Mucosa of descending colon (tissue), 3 donors: ENCODE measurements around the gene TNFAIP1. TPM values are rescaled to one million over a fixed set of nuclear protein-coding genes. Genes with fewer than 3 reads are reported as not detected.
"Not testable (repeated sequence)": the region's sequence is repeated elsewhere in the genome, so short reads cannot be mapped to it uniquely, and the experiment has no call there.

ENCODE experiments used
- ATAC-seq: fragments of 200-7000 bp; cut with Tn5 transposase; one replicate; pipeline ENCODE4 v1.9.1; 2020; ENCODE audit warnings: mild to moderate bottlenecking, moderate library complexity
- DNase-seq, 3 donors: peaks; one replicate each; pipeline ENCODE4 v3.0.0-alpha.2; 2020
- H3K36me3 ChIP-seq: fragments of 200-600 bp; one replicate; pipeline ENCODE4 v1.8.0; 2021; ENCODE audit warnings: low read depth, mild to moderate bottlenecking
- H3K4me1 ChIP-seq: fragments of 200-600 bp; one replicate; pipeline ENCODE4 v1.8.0; 2021; ENCODE audit warnings: low read depth, mild to moderate bottlenecking
- H3K4me3 ChIP-seq: fragments of 200-600 bp; one replicate; pipeline ENCODE4 v1.8.0; 2021; ENCODE audit warnings: mild to moderate bottlenecking
- H3K9me3 ChIP-seq: fragments of 200-600 bp; one replicate; pipeline ENCODE4 v1.8.0; 2021; ENCODE audit warnings: mild to moderate bottlenecking
- CTCF ChIP-seq: fragments of 200-600 bp; IDR thresholded peaks from one replicate; pipeline ENCODE4 v1.8.0; 2022; ENCODE audit warnings: antibody characterized with exemption, mild to moderate bottlenecking
- intact Hi-C, 2 donors: fragments of 100-400 bp; cut with DNase I in 1 of 2; cut with micrococcal nuclease in 1 of 2; formaldehyde crosslinking; loops; one replicate each; pipeline versions ENCODE4 v1.11.0 to v1.11.1; 2022; cut with DNase I, micrococcal nuclease
- total RNA-seq, 3 donors: library from RNA; stranded (reverse); fragmentation: NEBNext Ultra II Directional in 2 of 3; extraction: Animal tissue kit (Norgen Biotek cat#: 25700) in 2 of 3; gene quantifications; one replicate each; pipeline versions ENCODE4 v1.2.1 to v1.2.4, GENCODE V29; 2021 to 2023
- donor health status: DM: no; HTN: no; CAD: no; lungs with moderate emphysema.
- donor health status: DM: no; HTN: no; CAD: no.
- donor health status: DM: no; HTN: yes; CAD: no.

Gene TNFAIP1
- total RNA-seq, 3 donors from 2014 or later: 36.8 to 38.4 (median 36.8) TPM

- Histone ChIP-seq H3K36me3 (peaks cover 4% of the 10 kb centered on the region), H3K4me1 (peaks cover 23% of the 10 kb centered on the region), H3K4me3 (no peak overlapping the region), H3K9me3 (no peaks in the 10 kb centered on the region)
- ATAC-seq (no peak), DNase-seq (no peak)
- TF ChIP-seq CTCF: no peak
- intact Hi-C loops: no loop called here
These were observed 2.7 kb downstream of the TNFAIP1 start for GRCh38 chr17:28338056-28338768.

- H3K9me3 ChIP-seq, H3K4me3 ChIP-seq, intact Hi-C loops, DNase-seq, ATAC-seq, H3K36me3 ChIP-seq: not testable (repeated sequence)
- peaks cover 19% of the 10 kb centered on the region for H3K4me1 ChIP-seq
These were observed 3.2 kb downstream of the TNFAIP1 start for GRCh38 chr17:28338769-28339212.

GRCh38 chr17:28339431-28339830, 3.9 kb downstream of the TNFAIP1 start:
- Histone ChIP-seq H3K4me3 (no peak overlapping the region), H3K36me3 (peaks cover 10% of the 10 kb centered on the region), H3K4me1 (peaks cover 13% of the 10 kb centered on the region), H3K9me3 (no peaks in the 10 kb centered on the region)
- no peak for ATAC-seq
- intact Hi-C loops: no loop called here
- no peak for DNase-seq
- TF ChIP-seq CTCF: no peak

- Histone ChIP-seq H3K36me3 (peaks cover 8% of the 10 kb centered on the region), H3K9me3 (no peaks in the 10 kb centered on the region), H3K4me3 (no peak overlapping the region), H3K4me1 (peaks cover 6% of the 10 kb centered on the region)
- no peak for TF ChIP-seq CTCF
- intact Hi-C loops: no loop called here
- ATAC-seq (no peak), DNase-seq (no peak)
These were observed 4.8 kb downstream of the TNFAIP1 start for GRCh38 chr17:28340374-28340773.

GRCh38 chr17:28341516-28341915, 6.0 kb downstream of the TNFAIP1 start:
- no peaks in the 10 kb centered on the region for H3K9me3 ChIP-seq
- intact Hi-C loops: no loop called here
- no peak for TF ChIP-seq CTCF
- no peak overlapping the region for H3K4me3 ChIP-seq
- ATAC-seq (no peak), DNase-seq (no peak)
- peaks cover 6% of the 10 kb centered on the region for H3K36me3 ChIP-seq
- peaks cover 3% of the 10 kb centered on the region for H3K4me1 ChIP-seq

- Histone ChIP-seq H3K36me3 (peaks cover 6% of the 10 kb centered on the region), H3K4me3 (no peak overlapping the region), H3K9me3 (no peaks in the 10 kb centered on the region), H3K4me1 (no peaks in the 10 kb centered on the region)
- TF ChIP-seq CTCF: no peak
- no peak for ATAC-seq
- intact Hi-C loops: no loop called here
- no peak for DNase-seq
These were observed 6.8 kb downstream of the TNFAIP1 start for GRCh38 chr17:28342313-28342712.
